NCI-H187 (cell line): ENCODE measurements around the gene JKAMP.
"Not testable (repeated sequence)": the region's sequence is repeated elsewhere in the genome, so short reads cannot be mapped to it uniquely, and the experiment has no call there.

Experiments
- DNase-seq, 2 experiments: peaks; one replicate each; lab custom pipeline; 2025; lab: John Stamatoyannopoulos, UW

Gene JKAMP

GRCh38 chr14:59483819-59484638 lies at the start of gene JKAMP, which contains the start of gene L3HYPDH:
TSS of gene JKAMP (plus strand) at chr14:59484517. CDS start at chr14:59484590, 73 bp downstream.
TSS of gene L3HYPDH (minus strand) at chr14:59484408. CDS start at chr14:59484316, 92 bp downstream.
- peak; percentile 88 to 99 for DNase-seq

GRCh38 chr14:59435101-59435500 lies 49.2 kb upstream of the JKAMP start:
- no peak for DNase-seq

GRCh38 chr14:59435987-59436386 lies 48.3 kb upstream of the JKAMP start:
- no peak for DNase-seq

- no peak for DNase-seq
Measured at GRCh38 chr14:59438195-59438647, 46.1 kb upstream of the JKAMP start.

DNA sequence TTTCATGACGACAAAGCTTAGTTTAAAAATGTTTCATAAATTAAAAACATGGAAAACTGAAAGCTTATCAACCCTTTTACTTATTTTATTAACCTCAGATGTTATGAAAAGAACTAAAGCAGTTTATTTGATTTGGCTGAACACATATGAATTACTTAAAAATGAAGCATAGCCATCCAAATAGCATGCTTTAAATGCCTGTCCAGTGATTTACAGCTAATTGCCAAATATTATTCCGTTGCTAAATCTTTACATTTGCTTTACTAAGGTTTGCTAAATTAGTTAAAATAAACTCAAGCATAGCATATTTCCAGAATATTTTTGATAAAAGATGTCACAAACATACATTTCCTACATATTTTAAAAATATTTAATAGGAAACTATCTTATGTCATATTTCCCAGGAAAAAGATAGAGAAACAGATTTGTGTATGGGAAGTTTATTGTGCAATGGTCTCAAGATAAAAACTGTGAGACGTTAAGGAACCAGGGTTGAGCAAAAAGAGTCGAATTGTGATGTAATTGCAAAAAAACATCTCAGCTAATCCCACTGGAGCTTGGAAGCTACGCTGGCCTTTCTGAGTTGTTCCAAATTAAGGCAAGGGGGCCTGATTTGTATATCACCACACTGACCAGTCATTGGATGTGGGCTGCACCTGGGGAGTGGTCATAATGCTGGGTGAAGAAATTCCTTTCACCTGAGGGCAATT lies 44.9 kb upstream of the JKAMP start:
- DNase-seq = no peak

GRCh38 chr14:59448673-59449072 lies 35.6 kb upstream of the JKAMP start:
- DNase-seq = not testable (repeated sequence)

GRCh38 chr14:59450716-59451115 lies 33.6 kb upstream of the JKAMP start:
- no peak for DNase-seq

DNA sequence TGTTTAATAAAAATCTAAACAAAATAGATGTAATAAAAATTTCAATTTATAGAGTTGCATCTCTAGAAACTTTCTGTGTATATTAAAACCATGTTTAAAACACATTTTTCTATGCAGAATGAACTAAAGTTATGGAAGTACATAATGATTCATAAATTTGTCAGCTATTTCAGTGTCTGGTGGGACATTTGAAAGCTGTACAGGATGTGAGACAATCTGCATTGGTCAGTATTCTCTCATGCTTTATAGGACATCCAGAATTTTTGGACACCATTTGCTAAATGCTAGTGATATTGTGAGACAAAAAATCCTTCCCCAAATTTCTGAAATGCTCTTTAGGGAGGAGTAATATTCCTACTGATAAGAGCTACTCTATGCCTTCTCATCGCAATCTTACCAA lies 32.5 kb upstream of the JKAMP start:
- no peak for DNase-seq

DNA sequence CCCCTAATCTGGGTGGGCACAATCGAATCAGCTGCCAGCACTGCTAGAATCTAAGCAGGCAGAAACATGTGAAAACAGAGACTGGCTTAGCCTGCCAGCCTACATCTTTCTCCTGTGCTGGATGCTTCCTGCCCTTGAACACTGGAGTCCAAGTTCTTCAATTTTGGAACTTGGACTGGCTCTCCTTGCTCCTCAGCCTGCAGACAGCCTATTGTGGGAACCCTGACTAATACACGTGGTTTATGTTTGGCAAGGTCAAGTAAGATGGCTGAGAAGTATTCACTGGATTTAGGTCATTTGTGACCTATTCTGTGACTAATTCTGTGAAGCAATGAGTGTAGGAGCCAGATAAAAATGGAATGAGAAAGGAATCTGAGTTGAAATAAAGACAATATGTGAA lies 30.2 kb upstream of the JKAMP start:
- DNase-seq = no peak

DNA sequence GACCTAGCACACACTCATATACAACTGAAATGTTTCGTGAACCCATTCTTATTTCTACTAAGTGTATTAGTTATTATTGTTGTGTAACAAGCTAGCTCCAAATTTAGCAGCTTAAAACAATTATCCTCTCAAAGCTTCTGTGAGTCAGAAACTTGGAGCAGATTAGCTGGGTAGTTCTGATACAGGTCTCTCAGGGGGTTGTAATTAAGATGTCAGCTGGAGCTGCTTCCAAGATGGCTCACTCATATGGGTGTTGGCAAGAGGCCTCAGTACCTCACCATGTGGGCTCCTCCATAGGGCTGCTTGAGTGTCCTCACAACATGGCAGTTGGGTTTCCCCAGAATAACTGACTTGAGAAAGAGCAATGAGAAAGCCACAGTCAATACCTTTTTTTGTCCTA lies 28.9 kb upstream of the JKAMP start:
- no peak for DNase-seq

DNA sequence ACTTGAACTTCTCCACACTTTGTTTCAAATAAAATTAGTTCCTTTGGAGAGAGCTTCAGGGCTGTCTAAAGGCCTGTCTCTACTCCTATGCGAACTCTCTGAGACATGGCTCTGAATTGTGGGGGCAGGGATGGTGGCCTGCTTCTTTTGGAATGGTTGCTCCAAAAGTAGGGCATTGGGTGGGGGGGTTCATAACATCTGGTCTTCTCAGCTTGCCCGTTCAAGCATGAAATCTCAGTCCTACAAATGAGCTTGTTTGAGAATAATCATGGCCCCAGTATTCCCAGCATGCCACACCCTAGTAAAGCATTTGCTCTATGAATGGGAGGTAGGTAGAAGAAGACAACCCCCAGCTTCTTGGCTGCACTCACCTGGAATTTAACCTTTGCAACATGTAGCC lies 25.8 kb upstream of the JKAMP start:
- DNase-seq = no peak

DNA sequence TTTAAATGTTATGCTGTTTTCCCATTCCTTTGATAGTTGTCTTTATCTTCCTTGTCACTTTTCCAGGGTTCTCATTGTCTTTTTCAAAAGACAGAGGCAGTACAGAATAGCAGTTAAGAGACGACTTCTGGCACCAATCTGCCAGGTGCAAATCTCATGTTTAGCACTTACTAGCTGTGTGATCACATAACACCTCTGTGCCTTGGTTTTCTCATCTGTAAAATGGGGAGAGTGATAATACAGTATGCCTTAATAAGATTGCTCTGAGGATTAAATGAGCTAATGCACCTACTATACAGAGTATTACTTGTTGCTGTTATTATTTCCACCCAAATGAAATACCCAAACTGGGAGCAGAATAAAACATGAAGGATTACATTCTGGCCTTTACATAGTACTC lies 23.9 kb upstream of the JKAMP start:
- DNase-seq = no peak

DNA sequence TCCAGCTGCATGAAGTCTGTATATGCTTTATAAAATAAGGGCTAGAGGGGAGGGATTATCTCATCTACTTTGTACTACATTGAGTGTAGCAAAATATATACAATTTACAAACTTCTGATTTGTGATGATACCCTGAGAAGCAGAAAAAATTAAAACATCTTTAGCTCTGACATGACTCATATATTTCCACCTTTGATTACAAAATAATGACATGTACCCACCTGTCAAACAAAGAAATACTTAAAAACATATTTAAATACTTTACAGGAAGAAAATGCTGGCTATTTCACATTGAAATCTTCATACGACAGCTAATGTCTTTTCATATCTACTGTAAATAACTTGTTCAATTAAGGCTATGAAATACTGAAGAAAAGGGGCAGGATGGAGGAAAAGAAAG lies 22.4 kb upstream of the JKAMP start:
- no peak for DNase-seq

DNA sequence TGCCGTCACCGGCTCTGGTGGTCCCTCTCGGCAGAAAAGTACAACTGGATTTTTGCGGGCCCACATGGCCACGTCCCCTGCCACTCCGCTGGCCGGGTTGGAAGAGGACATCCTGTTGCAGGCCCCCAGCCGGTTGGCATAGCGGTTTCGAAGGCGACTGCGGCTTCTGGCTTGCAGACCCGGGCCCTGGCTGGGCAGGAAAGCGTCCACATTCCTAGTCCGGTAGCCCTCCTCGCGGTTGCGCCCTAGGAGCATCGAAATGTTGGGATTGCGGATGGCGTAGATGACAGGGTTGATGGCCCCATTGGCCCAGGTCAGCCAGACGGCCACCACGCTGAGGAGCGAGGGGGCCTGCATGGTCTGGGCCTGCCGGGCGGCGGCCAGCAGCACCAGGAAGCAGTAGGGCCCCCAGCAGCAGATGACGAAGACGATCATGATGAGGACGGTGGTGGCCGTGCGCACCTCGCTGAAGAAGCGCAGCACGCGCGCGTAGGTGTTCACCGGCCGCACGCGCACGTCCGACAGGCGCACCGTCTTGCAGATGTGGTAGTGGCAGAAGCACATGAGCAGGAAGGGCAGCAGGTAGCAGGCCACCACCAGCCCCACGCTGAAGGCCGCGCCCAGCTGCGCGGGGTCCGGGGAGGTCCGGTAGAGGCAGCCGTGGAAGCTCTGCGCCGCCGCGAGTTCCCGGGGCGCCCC lies 20.4 kb upstream of the JKAMP start:
- DNase-seq = no peak

GRCh38 chr14:59464486-59465315 lies 19.6 kb upstream of the JKAMP start:
- DNase-seq = peak; percentile 51 to 57

GRCh38 chr14:59465316-59466135 lies 18.8 kb upstream of the JKAMP start, which contains the start of gene GPR135:
TSS of gene GPR135 (minus strand) at chr14:59465380. CDS start at chr14:59465226, 154 bp downstream.
- DNase-seq = no peak

GRCh38 chr14:59474172-59474571 lies 10.1 kb upstream of the JKAMP start:
- no peak for DNase-seq

- no peak for DNase-seq
Measured at GRCh38 chr14:59475709-59476108, 8.6 kb upstream of the JKAMP start.

DNA sequence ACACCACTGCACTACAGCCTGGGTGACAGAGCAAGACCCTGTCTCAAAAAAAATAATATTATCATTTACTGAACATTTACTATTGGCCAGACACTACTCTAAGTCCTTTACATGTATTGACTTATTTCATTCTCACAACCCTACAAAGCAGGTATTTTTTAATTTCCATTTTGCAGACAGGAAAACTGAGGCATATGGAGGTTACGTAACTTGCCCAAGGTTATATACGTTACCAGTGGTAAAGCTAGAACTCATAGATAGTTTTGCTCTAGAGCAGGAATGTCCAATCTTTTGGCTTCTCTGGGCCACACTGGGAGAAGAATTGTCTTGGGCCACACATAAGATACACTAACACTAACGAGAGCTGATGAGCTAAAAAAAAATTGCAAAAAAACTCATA lies 5.8 kb upstream of the JKAMP start:
- no peak for DNase-seq

GRCh38 chr14:59480166-59480565 lies 4.2 kb upstream of the JKAMP start:
- no peak for DNase-seq

DNA sequence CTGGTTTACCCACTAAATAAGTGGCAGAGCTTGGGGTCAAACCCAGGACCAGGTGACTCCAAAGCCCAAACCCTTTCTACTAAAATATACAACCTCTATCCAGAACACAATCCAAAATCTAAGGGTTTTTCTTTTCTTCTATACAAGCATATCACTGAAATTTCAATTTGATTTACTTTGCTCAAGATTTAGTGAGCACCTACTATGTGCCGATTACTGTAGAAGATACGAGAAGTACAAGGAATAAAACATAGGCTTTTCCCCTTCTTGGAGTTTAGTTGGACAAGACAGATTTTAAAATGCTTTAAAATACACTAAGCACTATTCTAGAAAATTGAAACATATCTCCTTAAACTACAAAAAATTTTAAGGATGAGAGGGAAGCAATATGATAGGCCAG lies 2.9 kb upstream of the JKAMP start:
- DNase-seq = no peak
